Ectodermal cell (in vitro differentiated cells): ENCODE results near the gene ARHGEF3.
"Not testable (repeated sequence)": the region's sequence is repeated elsewhere in the genome, so short reads cannot be mapped to it uniquely, and the experiment has no call there.

Experiments
- H3K27ac ChIP-seq: 2 replicates; pipeline ENCODE4 v1.7.0; 2013; ENCODE audit warnings: mild to moderate bottlenecking, low read depth, low read length; ENCODE audit not compliant: insufficient read depth, poor library complexity, severe bottlenecking
- H3K27me3 ChIP-seq: 2 replicates; pipeline ENCODE4 v1.7.0; 2013; ENCODE audit warnings: mild to moderate bottlenecking, low read length; ENCODE audit not compliant: insufficient read depth, control insufficient read depth, poor library complexity, severe bottlenecking
- H3K36me3 ChIP-seq: one replicate; pipeline ENCODE4 v1.7.0; 2013; ENCODE audit warnings: low read length; ENCODE audit not compliant: control insufficient read depth, insufficient read depth
- H3K4me1 ChIP-seq: one replicate; pipeline ENCODE4 v1.7.0; 2013; ENCODE audit warnings: low read length; ENCODE audit not compliant: control insufficient read depth, insufficient read depth
- H3K4me3 ChIP-seq: 2 replicates; pipeline ENCODE4 v1.7.0; 2013; ENCODE audit warnings: low read depth, low read length, control low read depth; ENCODE audit not compliant: insufficient read depth
- H3K9me3 ChIP-seq: 2 replicates; pipeline ENCODE4 v1.7.0; 2013; ENCODE audit warnings: mild to moderate bottlenecking, low read length, moderate library complexity; ENCODE audit not compliant: control insufficient read depth
- WGBS, 2 experiments: methylation state at CpG; one replicate each; pipeline ENCODE4 v1.1.7; 2013; ENCODE audit warnings: missing lambda C conversion rate in 2 of 2; 5-methylcytosine and 5-hydroxymethylcytosine counted together

The ARHGEF3 gene

GRCh38 chr3:56759532-56759931, 42.2 kb downstream of the ARHGEF3 start:
- Histone ChIP-seq H3K4me3 (no peak overlapping the region), H3K27ac (no peak overlapping the region), H3K27me3 (peaks cover 6% of the 10 kb centered on the region), H3K9me3 (no peaks in the 10 kb centered on the region), H3K4me1 (no peaks in the 10 kb centered on the region), H3K36me3 (no peaks in the 10 kb centered on the region)
- WGBS, 2 experiments: 95 to 99% methylated on average over 3 of the region's 3 CpGs

GRCh38 chr3:56758539-56758981, 43.2 kb downstream of the ARHGEF3 start:
- no peak overlapping the region for H3K27ac ChIP-seq
- WGBS, 2 experiments: 89% methylated on average over 2 of the region's 2 CpGs

GRCh38 chr3:56758042-56758441, 43.7 kb downstream of the ARHGEF3 start:
- not testable (repeated sequence) for H3K4me1 ChIP-seq, H3K9me3 ChIP-seq, H3K27me3 ChIP-seq, H3K4me3 ChIP-seq, H3K27ac ChIP-seq, H3K36me3 ChIP-seq
- 92% methylated on average over 10 to 11 of the region's 11 CpGs for WGBS, 2 experiments

More at GRCh38 chr3:56758539-56758981, 43.2 kb downstream of the ARHGEF3 start:
- H3K9me3 ChIP-seq: no peaks in the 10 kb centered on the region
- peaks cover 6% of the 10 kb centered on the region for H3K27me3 ChIP-seq
- H3K36me3 ChIP-seq: no peaks in the 10 kb centered on the region
- no peaks in the 10 kb centered on the region for H3K4me1 ChIP-seq
- no peak overlapping the region for H3K4me3 ChIP-seq

DNA sequence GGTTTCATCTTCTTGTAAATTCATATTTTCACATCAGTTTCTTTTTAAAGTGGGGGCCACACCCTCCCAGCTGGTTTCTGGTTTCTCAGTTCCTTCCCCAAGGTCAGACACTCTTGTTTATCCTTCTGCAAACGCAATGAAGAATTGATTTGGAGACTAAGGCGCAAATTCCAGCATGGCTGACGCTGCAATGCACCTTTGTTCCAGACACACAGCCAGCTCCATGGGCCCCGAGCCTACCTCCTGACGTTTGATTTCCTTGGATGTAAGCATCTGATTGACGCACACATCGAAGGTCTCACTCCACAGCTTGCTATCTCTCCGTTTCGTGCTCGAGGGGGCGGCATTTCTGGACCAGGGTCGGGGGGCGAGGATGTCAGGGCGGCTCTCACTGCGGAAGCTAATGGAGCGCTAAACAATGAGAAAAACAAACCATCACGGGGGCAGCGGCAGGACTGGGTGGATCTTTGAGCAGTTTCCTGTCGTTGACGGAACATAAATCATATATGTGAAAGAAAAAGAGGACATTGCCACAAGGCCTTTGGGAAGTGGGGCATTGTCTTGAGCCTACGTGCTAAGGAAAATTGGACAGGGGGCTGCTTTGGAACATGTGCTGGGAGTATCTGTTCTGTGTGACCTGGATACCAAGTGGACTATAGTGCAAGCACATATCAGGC, 46.9 kb downstream of the ARHGEF3 start:
- Histone ChIP-seq H3K4me1 (no peaks in the 10 kb centered on the region), H3K36me3 (no peaks in the 10 kb centered on the region), H3K4me3 (no peak overlapping the region), H3K9me3 (no peaks in the 10 kb centered on the region), H3K27ac (no peak overlapping the region), H3K27me3 (no peaks in the 10 kb centered on the region)
- WGBS, 2 experiments: 92 to 93% methylated on average over 21 of the region's 21 CpGs

DNA sequence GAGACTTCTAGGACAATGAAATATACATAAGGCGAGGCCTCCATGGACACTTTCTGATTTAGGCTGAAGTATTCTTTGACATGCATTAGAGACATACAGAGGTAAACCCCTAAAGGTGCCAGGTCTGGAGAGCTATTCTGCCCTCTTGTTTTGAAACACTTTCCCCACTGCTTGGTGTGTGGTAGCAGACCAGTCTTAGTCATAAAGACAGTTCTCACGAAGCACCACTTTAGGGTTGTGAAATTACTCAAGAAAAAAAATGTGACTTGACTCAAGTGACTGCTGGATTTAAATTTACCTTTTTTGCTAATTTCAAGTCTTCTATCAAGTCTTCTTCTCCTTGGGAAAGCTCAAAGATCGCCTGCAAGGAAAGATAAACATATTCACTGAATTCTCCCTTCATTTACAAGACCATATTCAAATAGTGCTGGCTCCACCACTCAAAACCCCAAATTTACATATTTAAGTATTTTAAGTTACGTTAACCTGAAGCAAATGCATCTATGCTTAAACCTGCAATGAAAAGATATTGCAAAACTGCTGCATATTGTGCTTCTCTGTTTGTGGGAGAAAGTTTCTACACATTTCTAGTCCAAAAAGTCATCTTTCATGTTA, 48.4 kb downstream of the ARHGEF3 start:
- no peaks in the 10 kb centered on the region for H3K36me3 ChIP-seq
- 61 to 71% methylated on average over 4 of the region's 4 CpGs for WGBS, 2 experiments
- no peak overlapping the region for H3K27ac ChIP-seq
- no peaks in the 10 kb centered on the region for H3K4me1 ChIP-seq
- no peak overlapping the region for H3K4me3 ChIP-seq
- no peaks in the 10 kb centered on the region for H3K27me3 ChIP-seq
- H3K9me3 ChIP-seq: no peaks in the 10 kb centered on the region

GRCh38 chr3:56751056-56751707, 50.6 kb downstream of the ARHGEF3 start:
- Histone ChIP-seq H3K36me3 (no peaks in the 10 kb centered on the region), H3K27ac (no peak overlapping the region), H3K9me3 (no peaks in the 10 kb centered on the region), H3K4me3 (no peak overlapping the region), H3K4me1 (no peaks in the 10 kb centered on the region), H3K27me3 (no peaks in the 10 kb centered on the region)
- WGBS, 2 experiments: 90 to 94% methylated on average over 5 of the region's 5 CpGs

DNA sequence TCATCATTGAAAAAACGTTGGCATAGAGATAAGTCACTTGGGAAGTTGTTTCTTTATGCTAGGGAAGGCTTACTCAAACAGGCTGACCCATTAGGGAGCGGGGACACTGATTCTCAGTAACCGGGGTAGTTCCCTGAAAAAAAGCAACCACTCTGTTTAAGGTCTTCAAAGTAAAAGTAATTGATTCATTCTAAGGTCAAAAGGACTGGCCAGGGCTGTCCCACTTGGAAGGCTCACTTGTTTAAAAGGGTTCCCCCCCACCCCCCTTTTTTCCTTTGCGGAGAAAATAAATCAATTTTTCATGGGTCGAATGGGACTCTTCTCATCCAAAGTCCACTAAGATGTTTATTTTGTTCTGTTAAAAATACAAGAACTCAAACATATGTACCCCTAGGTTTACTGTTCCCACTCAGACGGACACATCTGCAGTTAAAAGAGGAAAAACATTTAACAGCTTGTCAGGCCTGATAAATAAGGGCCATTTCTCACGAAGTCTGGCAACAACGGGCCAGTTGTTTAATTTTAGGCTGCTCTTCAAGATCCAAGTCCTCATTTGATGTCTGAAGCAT, 53.0 kb downstream of the ARHGEF3 start:
- WGBS, 2 experiments: 86 to 90% methylated on average over 6 to 8 of the region's 8 CpGs
- Histone ChIP-seq H3K27me3 (no peaks in the 10 kb centered on the region), H3K4me3 (no peak overlapping the region), H3K36me3 (no peaks in the 10 kb centered on the region), H3K27ac (no peak overlapping the region), H3K4me1 (no peaks in the 10 kb centered on the region), H3K9me3 (no peaks in the 10 kb centered on the region)

- H3K4me1 ChIP-seq: no peaks in the 10 kb centered on the region
- no peak overlapping the region for H3K4me3 ChIP-seq
- H3K27me3 ChIP-seq: no peaks in the 10 kb centered on the region
- no peaks in the 10 kb centered on the region for H3K9me3 ChIP-seq
- H3K36me3 ChIP-seq: no peaks in the 10 kb centered on the region
- WGBS, 2 experiments: 80 to 89% methylated on average over 2 of the region's 2 CpGs
- H3K27ac ChIP-seq: no peak overlapping the region
These were observed 54.6 kb downstream of the ARHGEF3 start for GRCh38 chr3:56747150-56747549.

DNA sequence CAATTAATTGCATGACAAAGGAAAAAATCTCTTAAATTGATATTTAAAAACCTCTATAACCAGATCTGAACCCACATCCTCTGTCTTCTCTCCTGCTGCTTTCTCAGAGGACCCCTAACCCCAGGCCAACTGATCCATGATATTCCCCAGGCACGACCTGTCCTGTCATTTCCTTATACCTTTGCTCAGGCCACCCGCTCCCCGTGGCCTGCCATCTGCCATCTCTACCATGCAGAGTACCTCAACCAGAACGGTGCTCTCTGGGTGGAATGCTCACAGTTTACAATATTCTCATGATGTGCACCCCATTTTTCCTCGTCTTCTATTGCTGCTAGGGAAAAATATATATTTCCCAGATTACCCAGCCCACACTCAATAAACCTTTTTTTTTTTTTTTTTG, 57.7 kb downstream of the ARHGEF3 start:
- Histone ChIP-seq H3K4me1 (no peaks in the 10 kb centered on the region), H3K27me3 (no peaks in the 10 kb centered on the region), H3K27ac (no peak overlapping the region), H3K4me3 (no peak overlapping the region), H3K36me3 (no peaks in the 10 kb centered on the region), H3K9me3 (no peaks in the 10 kb centered on the region)
- 92 to 93% methylated on average over 5 of the region's 5 CpGs for WGBS, 2 experiments

DNA sequence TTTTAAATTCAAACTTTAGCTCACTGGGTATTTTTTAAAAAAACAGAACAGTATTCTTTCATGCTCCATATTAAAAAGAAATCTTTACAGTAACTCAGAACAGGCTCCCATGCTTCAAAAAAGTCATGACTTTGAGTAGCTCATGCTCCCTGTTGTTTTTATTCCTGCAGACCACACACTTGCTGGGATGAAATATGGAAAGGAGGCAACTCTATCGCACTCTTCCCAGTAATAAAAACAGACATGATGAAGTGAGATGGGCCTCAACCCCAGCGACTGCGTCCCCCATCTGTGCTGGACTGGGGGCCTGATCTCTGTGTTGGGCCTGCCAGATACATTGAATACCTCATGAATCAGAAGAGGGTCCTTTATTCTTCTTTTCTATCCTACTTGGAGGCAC, 58.9 kb downstream of the ARHGEF3 start:
- WGBS, 2 experiments: 97 to 98% methylated on average over 3 of the region's 3 CpGs
- Histone ChIP-seq H3K9me3 (no peaks in the 10 kb centered on the region), H3K36me3 (no peaks in the 10 kb centered on the region), H3K27me3 (no peaks in the 10 kb centered on the region), H3K27ac (no peak overlapping the region), H3K4me3 (no peak overlapping the region), H3K4me1 (no peaks in the 10 kb centered on the region)
